Measurements from ENCODE around the gene ZC3H12D. TPM values are rescaled to one million over a fixed set of nuclear protein-coding genes. Genes with fewer than 3 reads are reported as not detected.

The ZC3H12D gene
- total and polyA plus RNA-seq, 2 of the 13 experiments (the other 11 are each of a cell fraction or from before 2014, with no cell fraction given), result 1.2 to 2.7 TPM

- peak; percentile 91 for TF ChIP-seq ZBTB34 (CRISPR knock-in tag; IDR thresholded peaks at IDR 0.05)
- TF ChIP-seq JUN (CRISPR knock-in tag; IDR thresholded peaks at IDR 0.05), result peak; percentile 76; the same call in 1 of the 2 replicates
- TF ChIP-seq, protein P1, sequence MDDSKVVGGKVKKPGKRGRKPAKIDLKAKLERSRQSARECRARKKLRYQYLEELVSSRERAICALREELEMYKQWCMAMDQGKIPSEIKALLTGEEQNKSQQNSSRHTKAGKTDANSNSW (CRISPR knock-in tag; IDR thresholded peaks at IDR 0.05; ENCODE audit: borderline replicate concordance), result no peak
- peak; percentile 96 for TF ChIP-seq IKZF5 (CRISPR knock-in tag; IDR thresholded peaks at IDR 0.05)
- TF ChIP-seq, protein P2, sequence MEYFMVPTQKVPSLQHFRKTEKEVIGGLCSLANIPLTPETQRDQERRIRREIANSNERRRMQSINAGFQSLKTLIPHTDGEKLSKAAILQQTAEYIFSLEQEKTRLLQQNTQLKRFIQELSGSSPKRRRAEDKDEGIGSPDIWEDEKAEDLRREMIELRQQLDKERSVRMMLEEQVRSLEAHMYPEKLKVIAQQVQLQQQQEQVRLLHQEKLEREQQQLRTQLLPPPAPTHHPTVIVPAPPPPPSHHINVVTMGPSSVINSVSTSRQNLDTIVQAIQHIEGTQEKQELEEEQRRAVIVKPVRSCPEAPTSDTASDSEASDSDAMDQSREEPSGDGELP (IDR thresholded peaks at IDR 0.05; ENCODE audit: borderline replicate concordance, low read depth), result peak; percentile 56; the same call in 1 of the 2 replicates
- TF ChIP-seq, protein P3, sequence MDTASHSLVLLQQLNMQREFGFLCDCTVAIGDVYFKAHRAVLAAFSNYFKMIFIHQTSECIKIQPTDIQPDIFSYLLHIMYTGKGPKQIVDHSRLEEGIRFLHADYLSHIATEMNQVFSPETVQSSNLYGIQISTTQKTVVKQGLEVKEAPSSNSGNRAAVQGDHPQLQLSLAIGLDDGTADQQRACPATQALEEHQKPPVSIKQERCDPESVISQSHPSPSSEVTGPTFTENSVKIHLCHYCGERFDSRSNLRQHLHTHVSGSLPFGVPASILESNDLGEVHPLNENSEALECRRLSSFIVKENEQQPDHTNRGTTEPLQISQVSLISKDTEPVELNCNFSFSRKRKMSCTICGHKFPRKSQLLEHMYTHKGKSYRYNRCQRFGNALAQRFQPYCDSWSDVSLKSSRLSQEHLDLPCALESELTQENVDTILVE (CRISPR knock-in tag; IDR thresholded peaks at IDR 0.05), result peak; percentile 85
- TF ChIP-seq KLF16 (CRISPR knock-in tag; IDR thresholded peaks at IDR 0.05), result peak in 1 of 2 experiments; percentile 72; a peak in 2 of 4 replicates
Observed at GRCh38 chr6:149484733-149485700, at the start of gene ZC3H12D (continued).

Data from HepG2 (cell line).